ACHN (cell line): ENCODE data around the gene INO80D.
A peak's percentile ranks its signal among the peaks of the same experiment; 100 is the strongest.
"Not testable (repeated sequence)": the region's sequence is repeated elsewhere in the genome, so short reads cannot be mapped to it uniquely, and the experiment has no call there.

Experiments used
- DNase-seq: peaks from one replicate; pipeline ENCODE4 v3.0.0-alpha.2; 2015
- in situ Hi-C: cut with HindIII; loops from 2 replicates; pipeline ENCODE4 v1.10.0; 2017; ENCODE audit warnings: low sequenced_read_pairs, low pct_ligation_motif_present, low pct_unique_long_range_greater_than_20kb

INO80D gene

GRCh38 chr2:206049392-206049791 lies 36.6 kb downstream of the INO80D start:
- no peak for DNase-seq
- in situ Hi-C loops: no loop called here

GRCh38 chr2:206045251-206045650 lies 40.7 kb downstream of the INO80D start:
- DNase-seq: no peak
- in situ Hi-C loops: no loop called here

- in situ Hi-C loops: no loop called here
- DNase-seq: no peak
Observed at GRCh38 chr2:206040525-206040924, 45.4 kb downstream of the INO80D start.

- in situ Hi-C loops, DNase-seq: not testable (repeated sequence)
Observed at GRCh38 chr2:206035393-206035792, 50.6 kb downstream of the INO80D start.

GRCh38 chr2:206033452-206033851 lies 52.5 kb downstream of the INO80D start:
- in situ Hi-C loops, DNase-seq: not testable (repeated sequence)

GRCh38 chr2:206031950-206032567 lies 53.9 kb downstream of the INO80D start:
- no peak for DNase-seq
- in situ Hi-C loops: no loop called here

- in situ Hi-C loops: no loop called here
Observed at GRCh38 chr2:206031162-206031784, 54.7 kb downstream of the INO80D start.

GRCh38 chr2:206028101-206028500 lies 57.9 kb downstream of the INO80D start:
- DNase-seq: no peak
- in situ Hi-C loops: no loop called here

More at GRCh38 chr2:206031162-206031784, 54.7 kb downstream of the INO80D start:
- no peak for DNase-seq

GRCh38 chr2:206023183-206023582 lies 62.8 kb downstream of the INO80D start:
- in situ Hi-C loops: no loop called here
- DNase-seq: no peak

GRCh38 chr2:206020171-206020570 lies 65.8 kb downstream of the INO80D start:
- no peak for DNase-seq
- in situ Hi-C loops: no loop called here

GRCh38 chr2:206015746-206016145 lies 70.2 kb downstream of the INO80D start:
- in situ Hi-C loops, DNase-seq: not testable (repeated sequence)

GRCh38 chr2:206011795-206012194 lies 74.2 kb downstream of the INO80D start:
- in situ Hi-C loops: no loop called here
- no peak for DNase-seq

- no peak for DNase-seq
- in situ Hi-C loops: no loop called here
Observed at GRCh38 chr2:206011018-206011614, 74.9 kb downstream of the INO80D start.

GRCh38 chr2:206004004-206004693 lies 81.8 kb downstream of the INO80D start:
- in situ Hi-C loops: no loop called here
- DNase-seq: peak; percentile 62

GRCh38 chr2:206002440-206002839 lies 83.5 kb downstream of the INO80D start:
- in situ Hi-C loops: no loop called here
- DNase-seq: no peak

- DNase-seq: no peak
- in situ Hi-C loops: no loop called here
Observed at GRCh38 chr2:206001912-206002311, 84.1 kb downstream of the INO80D start.

- in situ Hi-C loops: no loop called here
- DNase-seq: no peak
Observed at GRCh38 chr2:206000776-206001175, 85.2 kb downstream of the INO80D start.

GRCh38 chr2:205998583-205998982 lies 87.4 kb downstream of the INO80D start:
- in situ Hi-C loops: no loop called here
- no peak for DNase-seq

GRCh38 chr2:205996161-205996560 lies 89.8 kb downstream of the INO80D start:
- in situ Hi-C loops: no loop called here
- DNase-seq: no peak
